Stimulated activated CD8-positive, alpha-beta memory T cell treated with anti-CD3 and anti-CD28 coated beads, Interleukin-7, amount 100 ng/mL, for 24 hours (primary cell): ENCODE measurements around the gene RNF225.
"Not testable (repeated sequence)": the region's sequence is repeated elsewhere in the genome, so short reads cannot be mapped to it uniquely, and the experiment has no call there.

Experiments used
- DNase-seq: peaks from one replicate; pipeline ENCODE4 v3.0.0-alpha.2; 2020; ENCODE audit warnings: low read depth

RNF225 gene

DNA sequence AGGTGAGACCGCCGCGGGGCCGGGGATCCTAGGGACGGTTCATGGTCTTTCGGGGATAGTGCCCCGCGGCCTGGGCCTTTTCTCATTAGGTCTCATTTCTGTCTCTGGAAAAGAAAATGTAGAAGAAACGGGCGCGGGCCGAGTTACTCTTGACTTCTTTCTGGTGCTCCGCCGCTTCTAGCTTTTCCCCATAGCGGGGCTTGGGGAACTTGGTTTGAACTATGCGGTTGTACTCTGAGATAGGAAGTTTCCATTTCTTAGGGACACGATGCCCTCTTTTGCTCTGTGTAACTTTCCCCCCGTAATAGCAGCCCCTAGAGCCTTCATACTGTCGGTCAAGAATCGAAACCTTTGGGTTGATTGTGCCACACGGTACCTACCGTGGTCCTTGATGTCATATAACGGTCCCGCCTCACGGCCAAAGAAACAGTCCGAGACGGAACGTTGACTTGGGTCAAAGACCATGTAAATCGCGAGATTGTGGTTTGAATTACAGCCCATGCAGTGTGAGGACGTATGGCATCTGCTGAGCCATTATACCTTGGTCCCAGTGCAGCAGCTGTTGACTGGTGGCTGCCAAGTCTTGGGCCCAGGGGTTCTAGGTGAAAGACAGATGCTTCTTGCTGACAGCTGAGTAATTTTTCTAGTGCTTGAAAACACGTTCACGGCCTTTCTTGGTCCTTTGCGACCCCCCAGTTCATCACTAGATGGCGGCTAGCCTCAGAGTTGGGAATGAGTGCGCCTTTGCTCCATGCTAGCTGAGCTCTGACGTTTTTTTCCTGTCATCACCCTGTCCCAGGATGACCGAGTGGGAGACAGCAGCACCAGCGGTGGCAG is 7.9 kb upstream of the RNF225 start:
- no peak for DNase-seq

DNA sequence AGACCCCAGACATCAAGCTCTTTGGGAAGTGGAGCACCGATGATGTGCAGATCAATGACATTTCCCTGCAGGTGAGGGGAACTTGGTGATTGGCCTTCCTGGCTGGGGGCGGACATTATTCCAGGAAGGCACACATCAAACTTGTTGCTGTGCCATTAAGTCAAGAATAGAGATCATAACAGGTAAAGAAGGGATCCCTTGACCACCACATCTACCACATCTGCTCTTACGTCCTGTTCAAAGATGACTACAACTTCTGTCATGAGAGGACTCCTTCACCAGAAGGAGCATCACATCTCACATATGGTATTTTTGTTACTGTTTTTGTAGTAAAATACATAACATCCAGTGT is 7.3 kb upstream of the RNF225 start:
- DNase-seq, result no peak

GRCh38 chr19:58392945-58393724 is 2.3 kb upstream of the RNF225 start:
- no peak for DNase-seq

GRCh38 chr19:58393725-58394033 is 1.8 kb upstream of the RNF225 start:
- no peak for DNase-seq

DNA sequence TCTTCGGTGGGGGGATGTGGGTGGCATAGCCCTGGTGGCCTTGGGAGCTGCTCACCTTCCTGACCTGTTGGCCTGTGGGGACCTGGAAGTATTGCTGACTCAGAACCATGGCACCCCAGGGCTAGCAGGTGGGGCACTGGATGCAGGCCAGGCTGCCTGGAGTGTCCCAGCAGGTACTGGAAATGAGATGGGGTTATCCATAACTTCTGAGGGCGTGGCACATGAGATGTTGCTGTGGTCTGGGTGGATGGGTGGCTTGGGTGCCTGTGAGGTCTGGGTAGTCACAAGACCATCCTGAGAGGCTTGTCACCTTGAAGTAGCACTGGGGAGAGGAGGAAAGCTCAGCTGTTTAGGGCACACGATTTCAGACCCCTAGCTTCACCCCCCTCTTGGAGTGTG is 636 bp upstream of the RNF225 start:
- DNase-seq, result no peak

- DNase-seq, result no peak
Observed at GRCh38 chr19:58395979-58396627, 647 bp downstream of the RNF225 start.

- DNase-seq, result no peak
Observed at GRCh38 chr19:58396691-58397532, 1.5 kb downstream of the RNF225 start.

GRCh38 chr19:58397533-58398037 is 2.1 kb downstream of the RNF225 start:
- DNase-seq, result no peak

DNA sequence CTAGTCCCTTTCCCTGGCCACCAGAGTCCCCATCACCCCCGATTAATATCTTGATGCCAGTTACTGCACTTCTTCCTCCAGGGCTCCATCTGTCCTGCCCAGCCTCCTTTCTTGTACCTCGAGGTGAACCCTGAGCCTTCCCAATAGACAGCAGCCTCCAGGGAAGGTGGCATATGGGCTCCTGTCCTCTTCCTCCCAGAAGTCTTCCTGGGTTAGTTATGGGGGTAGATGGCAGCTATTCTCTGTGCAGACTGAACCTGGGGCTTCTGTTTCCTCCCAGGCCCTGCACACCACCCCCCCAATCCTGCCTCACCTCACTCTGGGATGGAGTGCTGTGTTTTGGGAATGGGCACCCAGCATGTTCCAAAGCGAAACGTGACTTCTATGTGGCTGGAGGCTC is 2.6 kb downstream of the RNF225 start:
- DNase-seq, result no peak

DNA sequence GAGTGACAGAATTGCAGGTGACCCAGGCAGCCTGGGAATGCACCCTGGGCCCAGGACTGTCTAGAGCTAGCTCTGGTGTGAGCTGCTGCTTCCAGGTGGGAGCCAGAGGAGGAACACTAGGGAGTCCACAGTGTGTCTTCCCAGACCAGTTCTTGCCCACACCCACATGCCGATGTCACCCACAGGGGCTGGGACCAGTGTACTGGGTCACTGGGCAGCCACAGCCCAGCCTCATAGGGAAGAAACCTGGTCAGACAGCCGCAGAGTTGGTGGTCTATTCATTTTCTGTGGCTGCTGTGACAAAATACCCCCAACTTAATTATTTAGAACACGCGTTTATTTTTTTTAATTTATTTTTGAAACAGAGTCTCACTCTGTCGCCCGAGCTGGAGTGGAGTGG is 3.1 kb downstream of the RNF225 start:
- DNase-seq, result no peak

DNA sequence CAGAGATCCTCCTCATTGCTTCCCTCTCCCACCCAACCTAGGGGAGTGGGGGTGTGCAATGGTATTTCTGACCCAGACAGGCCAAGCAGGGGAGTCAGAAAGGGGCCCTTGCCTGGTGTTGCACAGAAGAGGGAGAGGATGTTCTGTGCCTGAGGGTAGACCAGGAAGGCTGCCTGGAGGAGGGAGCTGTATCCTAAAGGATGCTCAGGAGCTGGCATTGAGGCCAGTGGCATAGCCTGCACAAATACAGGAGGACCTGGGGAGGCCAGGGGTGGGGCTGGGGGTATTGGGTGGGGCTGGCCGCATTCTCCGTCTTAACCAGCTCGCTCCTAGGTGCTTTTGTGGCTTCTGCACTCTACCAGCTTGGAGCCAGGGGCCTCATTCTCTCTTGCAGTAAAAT is 4.4 kb downstream of the RNF225 start:
- no peak for DNase-seq

- DNase-seq, result no peak
Observed at GRCh38 chr19:58400316-58400915, 5.0 kb downstream of the RNF225 start.

GRCh38 chr19:58400916-58401839 is 5.7 kb downstream of the RNF225 start:
- DNase-seq, result peak; percentile 96

DNA sequence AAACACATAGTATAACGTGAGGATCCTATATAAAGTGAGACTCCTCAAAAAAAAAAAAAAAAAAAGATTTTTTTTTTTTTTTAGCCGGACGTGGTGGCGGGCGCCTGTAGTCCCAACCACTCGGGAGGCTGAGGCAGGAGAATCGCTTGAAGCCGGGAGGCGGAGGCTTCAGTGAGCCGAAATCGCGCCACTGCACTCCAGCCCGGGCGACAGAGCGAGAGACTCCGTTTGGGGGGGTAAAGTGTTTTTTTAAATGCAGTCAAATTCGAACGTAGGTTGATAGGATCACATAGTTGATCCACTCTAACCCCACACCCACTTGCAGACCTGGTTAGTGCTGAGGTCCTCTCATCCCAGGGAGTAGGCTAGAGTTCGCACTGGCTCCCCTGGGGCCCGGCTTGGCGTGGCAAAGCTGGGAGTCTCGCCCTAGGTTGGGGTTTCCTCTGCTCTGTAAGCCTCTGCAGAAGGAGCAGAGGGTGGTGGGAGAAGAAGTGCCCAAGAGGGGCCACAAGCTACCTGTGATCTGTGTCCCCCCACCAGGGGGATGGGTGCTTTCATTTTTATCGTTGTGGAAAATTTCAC is 6.5 kb downstream of the RNF225 start:
- DNase-seq, result no peak

DNA sequence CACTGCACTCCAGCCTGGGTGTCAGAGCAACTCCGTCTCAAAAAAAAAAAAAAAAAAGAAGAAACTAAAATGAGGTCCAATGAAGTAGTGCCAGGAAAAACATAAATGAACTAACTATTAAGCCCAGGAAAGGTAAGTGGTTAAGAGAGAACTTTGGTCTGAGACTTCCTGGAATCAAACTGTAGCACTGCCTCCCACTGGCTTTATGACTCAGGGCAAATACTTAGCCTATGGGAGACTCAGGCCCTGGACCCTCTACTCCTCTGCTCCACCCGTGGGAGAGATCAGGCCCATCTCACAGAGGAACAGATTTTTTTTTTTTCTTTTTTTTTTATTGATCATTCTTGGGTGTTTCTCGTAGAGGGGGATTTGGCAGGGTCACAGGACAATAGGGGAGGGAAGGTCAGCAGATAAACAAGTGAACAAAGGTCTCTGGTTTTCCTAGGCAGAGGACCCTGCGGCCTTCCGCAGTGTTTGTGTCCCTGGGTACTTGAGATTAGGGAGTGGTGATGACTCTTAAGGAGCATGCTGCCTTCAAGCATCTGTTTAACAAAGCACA is 8.5 kb downstream of the RNF225 start:
- DNase-seq, result not testable (repeated sequence)

- no peak for DNase-seq
Observed at GRCh38 chr19:58406818-58407657, 11.6 kb downstream of the RNF225 start.

GRCh38 chr19:58407658-58408151 is 12.2 kb downstream of the RNF225 start:
- DNase-seq, result no peak

GRCh38 chr19:58408152-58409009 is 12.9 kb downstream of the RNF225 start, which contains the start of gene ZNF584:
ZNF584 (plus strand) TSS chr19:58408649; CDS start chr19:58409148, 499 bp downstream.
- DNase-seq, result peak; percentile 89
